Stomach (tissue), 4 donors: ENCODE measurements around the gene VAT1.

Experiments
- CTCF ChIP-seq, 7 experiments: fragments of 450-650 bp in 4 of 7; fragments of 200-600 bp in 3 of 7; sonication (generic) in 3 of 7; IDR thresholded peaks; one replicate each; pipeline ENCODE4 v1.5.1; 2016 to 2019; ENCODE audit warnings: antibody characterized with exemption in 7 of 7, control low read depth in 2 of 7, mild to moderate bottlenecking in 1 of 7
- EP300 ChIP-seq: sonication (generic); formaldehyde crosslinking; IDR thresholded peaks from one replicate; pipeline ENCODE4 v1.6.1; 2017; ENCODE audit warnings: antibody characterized with exemption
- POLR2A ChIP-seq, 4 donors: fragments of 450-650 bp; IDR thresholded peaks; one replicate each; pipeline ENCODE4 v1.6.1; 2016; ENCODE audit warnings: antibody characterized with exemption in 4 of 4, control low read depth in 2 of 4, mild to moderate bottlenecking in 1 of 4, moderate library complexity in 1 of 4
- POLR2AphosphoS5 ChIP-seq, 3 donors: sonication (generic); formaldehyde crosslinking; IDR thresholded peaks; one replicate each; pipeline ENCODE4 v1.6.1; 2016; ENCODE audit warnings: antibody characterized with exemption in 3 of 3

DNA sequence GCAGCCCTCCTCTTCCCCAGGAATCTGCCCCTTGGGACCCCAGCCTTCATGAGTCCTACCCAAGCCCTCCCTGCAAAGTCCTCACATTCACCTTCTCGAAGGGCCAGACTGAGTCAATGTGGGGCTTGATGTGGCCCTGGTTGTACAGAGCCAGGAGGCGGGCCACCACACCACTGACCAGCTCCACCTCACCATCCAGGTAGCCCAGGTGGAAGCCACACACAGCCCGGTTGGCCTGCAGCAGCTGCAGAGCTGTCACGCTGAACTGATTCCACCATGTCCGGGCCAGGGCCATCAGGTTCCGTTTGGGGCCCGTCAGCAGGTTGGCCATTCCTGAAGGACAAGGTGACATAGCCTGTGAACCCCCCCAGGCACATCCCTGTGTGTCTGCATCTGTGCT, 6.0 kb downstream of the VAT1 start:
- TF ChIP-seq EP300 (no peak), CTCF (IDR thresholded peaks at IDR 0.05) (no peak), POLR2A (IDR thresholded peaks at IDR 0.05) (no peak), POLR2AphosphoS5 (IDR thresholded peaks at IDR 0.05) (no peak)
